8988T (cell line): ENCODE data around the gene SEMA3F.

ENCODE experiments used
- DNase-seq: peaks from one replicate; pipeline ENCODE4 v3.0.0; 2011

SEMA3F gene

GRCh38 chr3:50171540-50172301, 16.6 kb downstream of the SEMA3F start:
- no peak for DNase-seq

GRCh38 chr3:50172626-50173220, 17.6 kb downstream of the SEMA3F start:
- no peak for DNase-seq

- DNase-seq = no peak
Observed at GRCh38 chr3:50173685-50174516, 18.8 kb downstream of the SEMA3F start.

GRCh38 chr3:50174517-50174895, 19.4 kb downstream of the SEMA3F start:
- no peak for DNase-seq

GRCh38 chr3:50174947-50175524, 19.9 kb downstream of the SEMA3F start:
- no peak for DNase-seq

GRCh38 chr3:50177346-50177745, 22.2 kb downstream of the SEMA3F start:
- no peak for DNase-seq

- no peak for DNase-seq
Observed at GRCh38 chr3:50179710-50180109, 24.6 kb downstream of the SEMA3F start.

GRCh38 chr3:50181985-50182384, 26.9 kb downstream of the SEMA3F start:
- DNase-seq = no peak

- DNase-seq = no peak
Observed at GRCh38 chr3:50182533-50183099, 27.5 kb downstream of the SEMA3F start.

GRCh38 chr3:50183755-50184154, 28.6 kb downstream of the SEMA3F start:
- DNase-seq = no peak

GRCh38 chr3:50184242-50184978, 29.3 kb downstream of the SEMA3F start:
- no peak for DNase-seq

GRCh38 chr3:50185230-50185629, 30.1 kb downstream of the SEMA3F start:
- no peak for DNase-seq

GRCh38 chr3:50186096-50186495, 31.0 kb downstream of the SEMA3F start:
- DNase-seq = no peak

- DNase-seq = no peak
Observed at GRCh38 chr3:50187750-50188149, 32.6 kb downstream of the SEMA3F start.

- peak; percentile 87 for DNase-seq
Observed at GRCh38 chr3:50189274-50189673, 34.1 kb downstream of the SEMA3F start.

GRCh38 chr3:50189989-50190388, 34.9 kb downstream of the SEMA3F start:
- no peak for DNase-seq

GRCh38 chr3:50190936-50191660, 36.0 kb downstream of the SEMA3F start, which contains the start of gene GNAT1:
GNAT1 (plus strand) TSS chr3:50191610; CDS start chr3:50191726, 116 bp downstream.
- no peak for DNase-seq

GRCh38 chr3:50192124-50192523, 37.0 kb downstream of the SEMA3F start:
- no peak for DNase-seq

GRCh38 chr3:50192689-50193141, 37.6 kb downstream of the SEMA3F start:
- peak; percentile 96 for DNase-seq

GRCh38 chr3:50193286-50193685, 38.2 kb downstream of the SEMA3F start:
- DNase-seq = no peak

- DNase-seq = no peak
Observed at GRCh38 chr3:50193746-50194127, 38.6 kb downstream of the SEMA3F start.
